GM21360 (cell line): ENCODE data around the gene KRT23.
"Not testable (repeated sequence)": the region's sequence is repeated elsewhere in the genome, so short reads cannot be mapped to it uniquely, and the experiment has no call there.

Experiments used
- ATAC-seq: cut with Tn5 transposase; IDR thresholded peaks from one replicate; pipeline ENCODE4 v1.9.1; 2021; ENCODE audit warnings: mild to moderate bottlenecking, moderate library complexity; ENCODE audit not compliant: unreplicated experiment

Gene KRT23

GRCh38 chr17:40951011-40951622, 13.7 kb upstream of the KRT23 start:
- no peak for ATAC-seq

- no peak for ATAC-seq
Observed at GRCh38 chr17:40950176-40950575, 12.7 kb upstream of the KRT23 start.

- ATAC-seq = no peak
Observed at GRCh38 chr17:40949418-40949817, 12.0 kb upstream of the KRT23 start.

- no peak for ATAC-seq
Observed at GRCh38 chr17:40947929-40948328, 10.5 kb upstream of the KRT23 start.

- no peak for ATAC-seq
Observed at GRCh38 chr17:40945414-40945813, 8.0 kb upstream of the KRT23 start.

- no peak for ATAC-seq
Observed at GRCh38 chr17:40944531-40944930, 7.1 kb upstream of the KRT23 start.

- no peak for ATAC-seq
Observed at GRCh38 chr17:40942553-40942952, 5.1 kb upstream of the KRT23 start.

- no peak for ATAC-seq
Observed at GRCh38 chr17:40940266-40940665, 2.8 kb upstream of the KRT23 start.

- ATAC-seq = no peak
Observed at GRCh38 chr17:40938981-40939380, 1.5 kb upstream of the KRT23 start.

- no peak for ATAC-seq
Observed at GRCh38 chr17:40936976-40937375, 470 bp downstream of the KRT23 start.

- ATAC-seq = no peak
Observed at GRCh38 chr17:40936437-40936971, 942 bp downstream of the KRT23 start.

- ATAC-seq = no peak
Observed at GRCh38 chr17:40935624-40936023, 1.8 kb downstream of the KRT23 start.

GRCh38 chr17:40932608-40933007, 4.8 kb downstream of the KRT23 start:
- ATAC-seq = no peak

- no peak for ATAC-seq
Observed at GRCh38 chr17:40931311-40931710, 6.1 kb downstream of the KRT23 start.

- ATAC-seq = no peak
Observed at GRCh38 chr17:40926341-40926740, 11.1 kb downstream of the KRT23 start.

GRCh38 chr17:40922239-40922638, 15.2 kb downstream of the KRT23 start:
- no peak for ATAC-seq

GRCh38 chr17:40921026-40921425, 16.4 kb downstream of the KRT23 start:
- ATAC-seq = no peak

- ATAC-seq = not testable (repeated sequence)
Observed at GRCh38 chr17:40917116-40917515, 20.3 kb downstream of the KRT23 start.

- no peak for ATAC-seq
Observed at GRCh38 chr17:40916366-40916765, 21.1 kb downstream of the KRT23 start.

GRCh38 chr17:40915721-40916256, 21.7 kb downstream of the KRT23 start:
- no peak for ATAC-seq

- no peak for ATAC-seq
Observed at GRCh38 chr17:40915199-40915661, 22.2 kb downstream of the KRT23 start.

GRCh38 chr17:40914075-40914855, 23.2 kb downstream of the KRT23 start:
- ATAC-seq = no peak
